Heart left ventricle (tissue), 16 donors: ENCODE results near the gene CDH13. TPM values are rescaled to one million over a fixed set of nuclear protein-coding genes. Genes with fewer than 3 reads are reported as not detected.

Experiments used
- ATAC-seq, 4 donors: fragments of 200-7000 bp; cut with Tn5 transposase; one replicate each; pipeline ENCODE4 v1.9.1; 2020 to 2022; ENCODE audit warnings: moderate library complexity in 4 of 4, mild to moderate bottlenecking in 3 of 4, moderate number of reproducible peaks in 1 of 4
- DNase-seq, 5 donors: peaks; one replicate each; pipeline ENCODE4 v3.0.0-alpha.2; 2020
- H3K27ac ChIP-seq, 12 donors: fragments of 200-600 bp; sonication (generic) in 4 of 12; one replicate each; pipeline versions ENCODE4 v1.5.0 to v1.8.0; 2016 to 2022; ENCODE audit warnings: mild to moderate bottlenecking in 2 of 12
- H3K27me3 ChIP-seq, 9 donors: fragments of 200-600 bp; sonication (generic) in 2 of 9; one replicate each; pipeline versions ENCODE4 v1.5.1 to v1.8.0; 2016 to 2022; ENCODE audit warnings: mild to moderate bottlenecking in 3 of 9
- H3K36me3 ChIP-seq, 9 donors: fragments of 200-600 bp; sonication (generic) in 2 of 9; one replicate each; pipeline versions ENCODE4 v1.5.0 to v1.8.0; 2018 to 2022; ENCODE audit warnings: mild to moderate bottlenecking in 2 of 9
- H3K4me1 ChIP-seq, 12 donors: fragments of 200-600 bp; sonication (generic) in 4 of 12; one replicate each; pipeline versions ENCODE4 v1.5.0 to v1.8.0; 2016 to 2022; ENCODE audit warnings: mild to moderate bottlenecking in 3 of 12
- H3K4me3 ChIP-seq, 12 donors: fragments of 200-600 bp; sonication (generic) in 4 of 12; one replicate each; pipeline versions ENCODE4 v1.5.0 to v1.8.0; 2017 to 2022; ENCODE audit warnings: mild to moderate bottlenecking in 9 of 12, moderate library complexity in 4 of 12
- H3K9me3 ChIP-seq, 12 donors: fragments of 200-600 bp; sonication (generic) in 4 of 12; one replicate each; pipeline versions ENCODE4 v1.5.0 to v1.8.0; 2016 to 2022; ENCODE audit warnings: mild to moderate bottlenecking in 1 of 12
- POLR2A ChIP-seq, 2 donors: fragments of 450-650 bp; IDR thresholded peaks; one replicate each; pipeline ENCODE4 v1.6.1; 2017; ENCODE audit warnings: antibody characterized with exemption in 2 of 2, mild to moderate bottlenecking in 2 of 2, moderate library complexity in 2 of 2
- WGBS, 4 donors: extraction: QIAGEN DNeasy Blood & Tissue Kit in 2 of 4; methylation state at CpG; one replicate each; pipeline versions ENCODE4 v1.1.5 to v1.1.7; 2013 to 2018; 5-methylcytosine and 5-hydroxymethylcytosine counted together
- intact Hi-C, 10 donors: fragments of 100-400 bp; cut with DNase I; formaldehyde crosslinking; loops; one replicate each; pipeline versions ENCODE4 v1.11.1 to v1.14.2; 2022
- polyA plus RNA-seq, 2 donors: library from polyadenylated mRNA; stranded (reverse); fragments of 200-250 nt; gene quantifications; one replicate each; pipeline ENCODE4 v1.2.3, GENCODE V29; 2013
- total RNA-seq, 9 donors: library from RNA; depleted of rRNA in 2 of 9; stranded (reverse); fragments of >200 nt in 2 of 9; fragmentation: NEBNext Ultra II Directional in 3 of 9; extraction: Animal tissue kit (Norgen Biotek cat#: 25700) in 3 of 9; gene quantifications; one replicate each; pipeline versions ENCODE4 v1.1.0 to v1.2.4, GENCODE V29; 2016 to 2023
- TF ChIP-seq, protein P1 (sequence below), 12 donors: fragments of 200-600 bp; sonication (generic) in 4 of 12; IDR thresholded peaks; one replicate each; pipeline versions ENCODE4 v1.5.0 to v1.8.0; 2018 to 2022; ENCODE audit warnings: antibody characterized with exemption in 12 of 12, mild to moderate bottlenecking in 5 of 12
- donor health status: ischemic (EF 13 %, LVEDD 7.1; RV severe dilation, severe dysfunction).
- donor health status: healthy with polysubstance abuse.
- donor health status: DM: no; HTN: yes; CAD: no.
- donor health status: DM: no; HTN: no; CAD: no.
- donor health status: ischemic (EF 25% LVEDD 6.9; RV normal size, moderate dysfunction).
- donor health status: ischemic (EF 25% LVEDD 5.7; RV mildly dilated, moderate dysfunction).
- donor health status: healthy.
- donor health status: DM: yes; HTN: yes; CAD: no.
- donor health status: ischemic (EF 35%, LVEDD 5.7; RV mildly dilated, moderate dysfunction).
- donor health status: nonischemic (EF 11% LVEDD 7.7; RV severe dilation, severe dysfunction).
- donor health status: DM: yes; HTN: yes; CAD: no.
- donor health status: PGD.
- donor health status: ischemic (EF 29% LVEDD 5.4; RV normal size, mild dysfunction).
- donor health status: nonischemic (EF 23%, LVEDD 6.1; RV moderate dilation, normal function).

Gene CDH13
- total and polyA plus RNA-seq, 11 donors, result 15.0 to 172 (median 137) TPM

DNA sequence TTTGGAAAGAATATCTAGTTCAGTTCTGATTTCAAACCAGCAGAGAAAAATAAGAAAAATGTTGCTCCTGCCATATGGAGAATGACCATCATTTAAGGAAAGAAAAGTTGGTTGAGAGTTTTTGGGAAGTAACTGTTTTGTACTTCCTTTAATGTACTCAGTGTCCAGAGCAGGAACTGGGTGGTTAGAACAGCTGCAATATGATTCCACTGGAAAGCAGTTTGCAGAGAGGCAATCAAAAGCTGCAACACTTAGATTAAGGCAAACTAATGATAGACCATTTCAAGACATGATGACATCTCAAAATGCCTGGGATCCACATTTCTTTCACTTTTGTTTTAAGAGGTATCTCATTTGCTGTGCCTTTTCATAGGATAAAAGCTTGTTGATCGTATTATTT, 867.7 kb downstream of the CDH13 start:
- WGBS, 4 donors, result 89 to 97% (median 93%) methylated on average over 1 of the region's 1 CpG

DNA sequence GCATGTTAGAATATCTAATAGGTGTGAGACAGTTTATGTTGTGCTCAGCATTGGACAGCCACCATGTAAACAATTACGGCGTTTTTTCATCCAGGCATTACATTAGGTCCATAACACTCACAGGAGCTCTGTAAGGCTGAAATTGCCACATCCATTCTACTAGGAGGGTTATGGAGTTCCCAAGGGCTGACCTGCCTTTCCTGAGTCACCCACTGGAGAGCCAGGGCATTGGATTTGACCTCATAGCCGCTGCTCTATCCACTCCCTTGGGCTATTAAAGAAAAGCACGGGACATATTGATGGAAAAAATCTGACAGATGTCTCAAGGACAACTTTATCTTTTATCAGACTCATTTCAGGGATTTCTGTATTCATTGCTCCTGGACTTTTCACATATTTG, 874.7 kb downstream of the CDH13 start:
- Histone ChIP-seq H3K36me3 (no peaks in the 10 kb centered on the region), H3K9me3 (no peaks in the 10 kb centered on the region), H3K4me1 (no peaks in the 10 kb centered on the region), H3K27me3 (no peaks in the 10 kb centered on the region), H3K27ac (no peak overlapping the region), H3K4me3 (no peak overlapping the region)
- intact Hi-C loops, result no loop called here
- WGBS, 4 donors, result 85 to 94% (median 88%) methylated on average over 4 of the region's 4 CpGs
- ATAC-seq (no peak), DNase-seq (no peak)
- TF ChIP-seq POLR2A (IDR thresholded peaks at IDR 0.05), result no peak

More for the DNA sequence above, 867.7 kb downstream of the CDH13 start:
- TF ChIP-seq POLR2A (IDR thresholded peaks at IDR 0.05), result no peak
- TF ChIP-seq, protein P1, sequence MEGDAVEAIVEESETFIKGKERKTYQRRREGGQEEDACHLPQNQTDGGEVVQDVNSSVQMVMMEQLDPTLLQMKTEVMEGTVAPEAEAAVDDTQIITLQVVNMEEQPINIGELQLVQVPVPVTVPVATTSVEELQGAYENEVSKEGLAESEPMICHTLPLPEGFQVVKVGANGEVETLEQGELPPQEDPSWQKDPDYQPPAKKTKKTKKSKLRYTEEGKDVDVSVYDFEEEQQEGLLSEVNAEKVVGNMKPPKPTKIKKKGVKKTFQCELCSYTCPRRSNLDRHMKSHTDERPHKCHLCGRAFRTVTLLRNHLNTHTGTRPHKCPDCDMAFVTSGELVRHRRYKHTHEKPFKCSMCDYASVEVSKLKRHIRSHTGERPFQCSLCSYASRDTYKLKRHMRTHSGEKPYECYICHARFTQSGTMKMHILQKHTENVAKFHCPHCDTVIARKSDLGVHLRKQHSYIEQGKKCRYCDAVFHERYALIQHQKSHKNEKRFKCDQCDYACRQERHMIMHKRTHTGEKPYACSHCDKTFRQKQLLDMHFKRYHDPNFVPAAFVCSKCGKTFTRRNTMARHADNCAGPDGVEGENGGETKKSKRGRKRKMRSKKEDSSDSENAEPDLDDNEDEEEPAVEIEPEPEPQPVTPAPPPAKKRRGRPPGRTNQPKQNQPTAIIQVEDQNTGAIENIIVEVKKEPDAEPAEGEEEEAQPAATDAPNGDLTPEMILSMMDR (IDR thresholded peaks at IDR 0.05), result no peak
- ATAC-seq, result no peak
- Histone ChIP-seq H3K27me3 (no peaks in the 10 kb centered on the region), H3K4me1 (no peaks in the 10 kb centered on the region), H3K36me3 (no peaks in the 10 kb centered on the region), H3K27ac (no peak overlapping the region), H3K9me3 (no peaks in the 10 kb centered on the region), H3K4me3 (no peak overlapping the region)
- DNase-seq, result no peak
- intact Hi-C loops, result no loop called here

DNA sequence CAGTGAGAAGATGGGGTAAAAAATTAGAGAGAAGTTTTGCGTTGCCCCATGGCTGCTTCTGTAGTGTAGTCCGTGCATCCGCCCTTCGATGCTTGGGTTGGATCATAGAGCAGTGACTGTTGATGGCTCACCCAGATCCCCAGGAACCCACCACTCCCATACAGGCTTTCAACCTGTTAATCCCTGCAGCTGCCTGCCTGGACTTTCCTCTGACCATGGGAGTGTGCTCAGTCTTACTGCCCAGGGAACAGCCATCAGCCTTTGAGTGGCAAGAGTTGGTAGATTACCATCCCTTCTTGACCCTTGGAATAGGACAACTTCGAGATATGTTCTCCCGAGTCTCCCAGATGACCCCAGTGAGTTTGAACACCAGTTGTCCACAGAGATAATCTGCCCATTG, 881.5 kb downstream of the CDH13 start:
- 92 to 95% (median 94%) methylated on average over 6 of the region's 6 CpGs for WGBS, 4 donors
- Histone ChIP-seq H3K27me3 (no peaks in the 10 kb centered on the region), H3K4me1 (no peaks in the 10 kb centered on the region), H3K4me3 (no peak overlapping the region), H3K36me3 (no peaks in the 10 kb centered on the region), H3K9me3 (no peaks in the 10 kb centered on the region), H3K27ac (no peak overlapping the region)
- no peak for DNase-seq
- no peak for TF ChIP-seq POLR2A (IDR thresholded peaks at IDR 0.05)
- TF ChIP-seq, protein P1 (IDR thresholded peaks at IDR 0.05), result no peak
- intact Hi-C loops, result no loop called here
- no peak for ATAC-seq

- H3K4me1 ChIP-seq, result no peaks in the 10 kb centered on the region
- intact Hi-C loops, result no loop called here
- DNase-seq (no peak), ATAC-seq (no peak)
- H3K36me3 ChIP-seq, result no peaks in the 10 kb centered on the region
- H3K4me3 ChIP-seq, result no peak overlapping the region
- H3K27ac ChIP-seq, result no peak overlapping the region
- H3K27me3 ChIP-seq, result no peaks in the 10 kb centered on the region
- TF ChIP-seq POLR2A (IDR thresholded peaks at IDR 0.05), result no peak
- TF ChIP-seq, protein P1 (IDR thresholded peaks at IDR 0.05), result no peak
- H3K9me3 ChIP-seq, result no peaks in the 10 kb centered on the region
Observed at GRCh38 chr16:83509316-83509715, 882.5 kb downstream of the CDH13 start.

- intact Hi-C loops, result no loop called here
Observed at GRCh38 chr16:83510906-83511305, 884.1 kb downstream of the CDH13 start.

More at GRCh38 chr16:83510906-83511305, 884.1 kb downstream of the CDH13 start:
- no peaks in the 10 kb centered on the region for H3K4me1 ChIP-seq
- no peak overlapping the region for H3K4me3 ChIP-seq
- no peaks in the 10 kb centered on the region for H3K9me3 ChIP-seq
- no peak for DNase-seq
- H3K36me3 ChIP-seq, result no peaks in the 10 kb centered on the region
- H3K27me3 ChIP-seq, result no peaks in the 10 kb centered on the region
- 87 to 94% (median 92%) methylated on average over 12 of the region's 12 CpGs for WGBS, 4 donors
- H3K27ac ChIP-seq, result no peak overlapping the region
- no peak for ATAC-seq
- no peak for TF ChIP-seq POLR2A (IDR thresholded peaks at IDR 0.05)
